HL-60 (cell line): ENCODE results near the gene UBAP2.

Experiments
- CTCF ChIP-seq: IDR thresholded peaks from one replicate; pipeline ENCODE4 v1.5.1; 2011; ENCODE audit warnings: low read length, control low read depth, inconsistent platforms; ENCODE audit not compliant: insufficient read depth
- POLR2AphosphoS5 ChIP-seq: IDR thresholded peaks from 2 replicates; pipeline ENCODE4 v1.6.1; 2012; ENCODE audit warnings: low read depth

- TF ChIP-seq CTCF (no peak), POLR2AphosphoS5 (no peak)
Observed at GRCh38 chr9:34047864-34048726, 592 bp downstream of the UBAP2 start.
